ENCODE measurements around the gene KIF26B. TPM values are rescaled to one million over a fixed set of nuclear protein-coding genes. Genes with fewer than 3 reads are reported as not detected.

KIF26B gene
- total RNA-seq, 3 donors from 2014 or later = 0.14 to 3.2 (median 0.39) TPM

- H3K36me3 ChIP-seq (ENCODE audit: low read depth) = no peaks in the 10 kb centered on the region
- no peaks in the 10 kb centered on the region for H3K4me1 ChIP-seq (ENCODE audit: low read depth)
- intact Hi-C loops (cut with DNase I, micrococcal nuclease) = no loop called here
- DNase-seq (no peak), ATAC-seq (no peak)
- no peak for TF ChIP-seq CTCF (IDR thresholded peaks at IDR 0.05)
- H3K9me3 ChIP-seq = no peaks in the 10 kb centered on the region
- H3K4me3 ChIP-seq = no peak overlapping the region
Measured at GRCh38 chr1:245182028-245182427, 27.2 kb downstream of the KIF26B start.

GRCh38 chr1:245183429-245183828 is 28.6 kb downstream of the KIF26B start:
- no peaks in the 10 kb centered on the region for H3K36me3 ChIP-seq (ENCODE audit: low read depth)
- no peak overlapping the region for H3K4me3 ChIP-seq
- no peaks in the 10 kb centered on the region for H3K4me1 ChIP-seq (ENCODE audit: low read depth)
- TF ChIP-seq CTCF (IDR thresholded peaks at IDR 0.05) = no peak
- ATAC-seq (no peak), DNase-seq (no peak)
- no peaks in the 10 kb centered on the region for H3K9me3 ChIP-seq
- intact Hi-C loops (cut with DNase I, micrococcal nuclease) = no loop called here

GRCh38 chr1:245184779-245185178 is 30.0 kb downstream of the KIF26B start:
- no peak for ATAC-seq
- Histone ChIP-seq H3K36me3 (ENCODE audit: low read depth) (no peaks in the 10 kb centered on the region), H3K4me1 (ENCODE audit: low read depth) (no peaks in the 10 kb centered on the region), H3K4me3 (no peak overlapping the region), H3K9me3 (no peaks in the 10 kb centered on the region)
- DNase-seq = no peak
- intact Hi-C loops (cut with DNase I, micrococcal nuclease) = no loop called here
- no peak for TF ChIP-seq CTCF (IDR thresholded peaks at IDR 0.05)

GRCh38 chr1:245188403-245188802 is 33.6 kb downstream of the KIF26B start:
- ATAC-seq = no peak

GRCh38 chr1:245195398-245195797 is 40.6 kb downstream of the KIF26B start:
- H3K36me3 ChIP-seq (ENCODE audit: low read depth) = no peaks in the 10 kb centered on the region
- ATAC-seq = no peak
- H3K4me1 ChIP-seq (ENCODE audit: low read depth) = no peaks in the 10 kb centered on the region
- no peaks in the 10 kb centered on the region for H3K9me3 ChIP-seq
- no peak overlapping the region for H3K4me3 ChIP-seq
- TF ChIP-seq CTCF (IDR thresholded peaks at IDR 0.05) = no peak
- DNase-seq = no peak
- intact Hi-C loops (cut with DNase I, micrococcal nuclease) = no loop called here

More at GRCh38 chr1:245188403-245188802, 33.6 kb downstream of the KIF26B start:
- Histone ChIP-seq H3K4me1 (ENCODE audit: low read depth) (no peaks in the 10 kb centered on the region), H3K9me3 (no peaks in the 10 kb centered on the region), H3K4me3 (no peak overlapping the region), H3K36me3 (ENCODE audit: low read depth) (no peaks in the 10 kb centered on the region)
- DNase-seq = no peak
- intact Hi-C loops (cut with DNase I, micrococcal nuclease) = no loop called here
- TF ChIP-seq CTCF (IDR thresholded peaks at IDR 0.05) = no peak

- H3K9me3 ChIP-seq = no peaks in the 10 kb centered on the region
- no peak overlapping the region for H3K4me3 ChIP-seq
- ATAC-seq = no peak
- DNase-seq = no peak
- intact Hi-C loops (cut with DNase I, micrococcal nuclease) = no loop called here
- no peak for TF ChIP-seq CTCF (IDR thresholded peaks at IDR 0.05)
- no peaks in the 10 kb centered on the region for H3K36me3 ChIP-seq (ENCODE audit: low read depth)
- no peaks in the 10 kb centered on the region for H3K4me1 ChIP-seq (ENCODE audit: low read depth)
Measured at GRCh38 chr1:245197121-245197520, 42.3 kb downstream of the KIF26B start.
